H1 (cell line): ENCODE data around the gene PRKCA. TPM values are rescaled to one million over a fixed set of nuclear protein-coding genes. Genes with fewer than 3 reads are reported as not detected.
A peak's percentile ranks its signal among the peaks of the same experiment; 100 is the strongest.

Experiments used
- CTCF ChIA-PET: fragments of 300-600 bp; sonication (Branson Sonifier 250); formaldehyde crosslinking; loops from one replicate; lab custom pipeline; 2021; ENCODE audit not compliant: partially characterized antibody; lab: Charles Lee
- POLR2A ChIA-PET: fragments of 300-600 bp; sonication (Branson Sonifier 250); formaldehyde crosslinking; loops from one replicate; lab custom pipeline; 2021; ENCODE audit warnings: inconsistent platforms; ENCODE audit not compliant: partially characterized antibody; lab: Charles Lee
- DNase-seq, 2 experiments: peaks; one replicate each; pipeline versions ENCODE4 v3.0.0 to v3.0.0-alpha.2; 2010 to 2022; ENCODE audit warnings: low spot score in 2 of 2, low read depth in 1 of 2, mixed read lengths in 1 of 2
- FAIRE-seq: peaks from 2 replicates; lab custom pipeline; 2011; peaks lifted over from hg19 to GRCh38; lab: Jason Lieb, UNC
- H2AFZ ChIP-seq: 2 replicates; pipeline ENCODE4 v1.8.1; 2012; ENCODE audit warnings: low read length, inconsistent platforms
- H2AK5ac ChIP-seq: 2 replicates; pipeline ENCODE4 v1.6.1; 2013; ENCODE audit warnings: low read depth, low read length
- H2BK120ac ChIP-seq: replicated peaks from 2 replicates; pipeline ENCODE3; 2013; ENCODE audit warnings: low read depth, low read length, inconsistent platforms
- H2BK12ac ChIP-seq: 2 replicates; pipeline ENCODE4 v1.6.1; 2013; ENCODE audit warnings: low read depth, low read length
- H2BK15ac ChIP-seq: 2 replicates; pipeline ENCODE4 v1.6.1; 2013; ENCODE audit warnings: low read length
- H2BK20ac ChIP-seq: 2 replicates; pipeline ENCODE4 v1.6.1; 2013; ENCODE audit warnings: low read length
- H2BK5ac ChIP-seq: 2 replicates; pipeline ENCODE4 v1.6.1; 2013; ENCODE audit warnings: low read depth, low read length
- H3K14ac ChIP-seq: 2 replicates; pipeline ENCODE4 v1.6.1; 2013; ENCODE audit warnings: inconsistent platforms; ENCODE audit not compliant: insufficient read length
- H3K18ac ChIP-seq: 2 replicates; pipeline ENCODE4 v1.6.1; 2013; ENCODE audit warnings: low read length; ENCODE audit errors: extremely low read depth
- H3K23ac ChIP-seq: 2 replicates; pipeline ENCODE4 v1.6.1; 2013; ENCODE audit warnings: inconsistent platforms; ENCODE audit not compliant: insufficient read length
- H3K23me2 ChIP-seq: 2 replicates; pipeline ENCODE4 v1.6.1; 2013; ENCODE audit warnings: low read depth, low read length
- H3K27ac ChIP-seq: 2 replicates; pipeline ENCODE4 v1.6.1; 2011; ENCODE audit warnings: low read depth, low read length, inconsistent platforms
- H3K27me3 ChIP-seq, 4 experiments: replicated peaks in 1 of 4; 1 replicate in 1 of 4; 2 replicates in 3 of 4; pipeline versions ENCODE4 v1.6.1 to v1.8.1; 2011 to 2013; ENCODE audit warnings: low read length in 3 of 4, mild to moderate bottlenecking in 3 of 4, inconsistent platforms in 2 of 4, mixed read lengths in 2 of 4, moderate library complexity in 1 of 4; ENCODE audit not compliant: control insufficient read depth in 3 of 4, insufficient read depth in 3 of 4; ENCODE audit errors: extremely low read depth in 1 of 4
- H3K36me3 ChIP-seq, 4 experiments: 2 replicates each; pipeline versions ENCODE4 v1.6.1 to v1.8.1; 2011 to 2013; ENCODE audit warnings: mild to moderate bottlenecking in 4 of 4, low read length in 3 of 4, moderate library complexity in 2 of 4, control low read depth in 1 of 4, inconsistent platforms in 1 of 4; ENCODE audit not compliant: insufficient read depth in 4 of 4, control insufficient read depth in 2 of 4
- H3K4ac ChIP-seq: replicated peaks from 2 replicates; pipeline ENCODE3; 2013; ENCODE audit warnings: low read length, low read depth, mixed read lengths, inconsistent platforms; ENCODE audit not compliant: insufficient read length
- H3K4me1 ChIP-seq, 4 experiments: replicated peaks in 1 of 4; 1 replicate in 1 of 4; 2 replicates in 3 of 4; pipeline versions ENCODE4 v1.6.1 to v1.8.1; 2011 to 2013; ENCODE audit warnings: low read length in 3 of 4, inconsistent platforms in 2 of 4, mixed read lengths in 1 of 4; ENCODE audit not compliant: insufficient read depth in 4 of 4, control insufficient read depth in 3 of 4
- H3K4me2 ChIP-seq, 2 experiments: 2 replicates each; pipeline versions ENCODE4 v1.6.1 to v1.8.1; 2011 to 2013; ENCODE audit warnings: low read depth in 2 of 2, low read length in 2 of 2, control low read depth in 1 of 2, inconsistent platforms in 1 of 2, mild to moderate bottlenecking in 1 of 2; ENCODE audit not compliant: insufficient read depth in 1 of 2
- H3K4me3 ChIP-seq, 4 experiments: fragments of 200-600, 300-600 bp in 1 of 4; sonication (generic), shearing (Covaris generic), sonication (Bioruptor Twin) in 1 of 4; 2 replicates each; pipeline versions ENCODE4 v1.5.1 to v1.8.1; 2011 to 2016; ENCODE audit warnings: low read length in 4 of 4, low read depth in 3 of 4, control low read depth in 2 of 4, inconsistent platforms in 2 of 4, mild to moderate bottlenecking in 2 of 4, mixed read lengths in 1 of 4, moderate library complexity in 1 of 4; ENCODE audit not compliant: insufficient read depth in 2 of 4; ENCODE audit errors: extremely low read depth in 1 of 4
- H3K56ac ChIP-seq: replicated peaks from 2 replicates; pipeline ENCODE3; 2013; ENCODE audit warnings: low read depth, mild to moderate bottlenecking, mixed read lengths, low read length, inconsistent platforms; ENCODE audit not compliant: insufficient read length
- H3K79me1 ChIP-seq: 2 replicates; pipeline ENCODE4 v1.6.1; 2013; ENCODE audit warnings: low read depth, low read length, control low read depth
- H3K79me2 ChIP-seq, 2 experiments: 2 replicates each; pipeline versions ENCODE4 v1.6.1 to v1.8.1; 2012 to 2013; ENCODE audit warnings: low read length in 2 of 2, mild to moderate bottlenecking in 2 of 2, inconsistent platforms in 1 of 2; ENCODE audit not compliant: insufficient read depth in 2 of 2, control insufficient read depth in 1 of 2
- H3K9ac ChIP-seq, 4 experiments: replicated peaks in 1 of 4; 1 replicate in 1 of 4; 2 replicates in 3 of 4; pipeline versions ENCODE4 v1.6.1 to v1.8.1; 2011 to 2013; ENCODE audit warnings: low read depth in 3 of 4, low read length in 3 of 4, control low read depth in 2 of 4, mild to moderate bottlenecking in 2 of 4, moderate library complexity in 2 of 4, inconsistent platforms in 1 of 4; ENCODE audit errors: extremely low read depth in 1 of 4
- H3K9me3 ChIP-seq, 2 experiments: 2 replicates each; pipeline versions ENCODE4 v1.6.1 to v1.8.1; 2012 to 2013; ENCODE audit warnings: mild to moderate bottlenecking in 2 of 2, moderate library complexity in 2 of 2, control low read depth in 1 of 2, inconsistent platforms in 1 of 2, low read depth in 1 of 2, low read length in 1 of 2, mixed read lengths in 1 of 2; ENCODE audit not compliant: insufficient read depth in 2 of 2
- H4K20me1 ChIP-seq, 2 experiments: replicated peaks in 1 of 2; 2 replicates each; pipeline versions ENCODE3 to v1.8.1; 2011 to 2013; ENCODE audit warnings: inconsistent platforms in 2 of 2, low read length in 2 of 2, mild to moderate bottlenecking in 1 of 2; ENCODE audit not compliant: insufficient read depth in 2 of 2, control insufficient read depth in 1 of 2
- H4K5ac ChIP-seq: 2 replicates; pipeline ENCODE4 v1.6.1; 2013; ENCODE audit warnings: low read length, low read depth, mixed read lengths, inconsistent platforms; ENCODE audit not compliant: insufficient read length
- H4K8ac ChIP-seq: 2 replicates; pipeline ENCODE4 v1.8.0; 2013; ENCODE audit warnings: mild to moderate bottlenecking, moderate library complexity, low read length, inconsistent platforms; ENCODE audit not compliant: insufficient read depth; ENCODE audit errors: extremely low read depth
- H4K91ac ChIP-seq: replicated peaks from 2 replicates; pipeline ENCODE3; 2013; ENCODE audit warnings: low read length, mixed read lengths, inconsistent platforms; ENCODE audit not compliant: insufficient read length
- EZH2 ChIP-seq: fragments of 200-600 bp; sonication (generic); IDR thresholded peaks from 2 replicates; pipeline ENCODE4 v1.7.1; 2012; ENCODE audit warnings: low read depth, mild to moderate bottlenecking, moderate library complexity, low read length, inconsistent platforms; ENCODE audit not compliant: severe bottlenecking
- NANOG ChIP-seq: IDR thresholded peaks from 2 replicates; pipeline ENCODE4 v1.6.1; 2011; ENCODE audit warnings: low read length, low read depth, mild to moderate bottlenecking, inconsistent platforms; ENCODE audit not compliant: insufficient read depth, poor library complexity, severe bottlenecking
- NRF1 ChIP-seq: IDR thresholded peaks from 2 replicates; pipeline ENCODE4 v1.6.1; 2011; ENCODE audit warnings: mild to moderate bottlenecking, low read depth, low read length, improper control_type of control experiment
- SAP30 ChIP-seq: fragments of 300-600 bp; sonication (generic); IDR thresholded peaks from 2 replicates; pipeline ENCODE4 v1.7.1; 2012; ENCODE audit warnings: low read length, moderate library complexity, mild to moderate bottlenecking, inconsistent platforms; ENCODE audit not compliant: insufficient read depth, insufficient replicate concordance
- SP1 ChIP-seq: IDR thresholded peaks from 2 replicates; pipeline ENCODE4 v1.6.1; 2011; ENCODE audit warnings: low read depth, low read length
- TCF12 ChIP-seq: IDR thresholded peaks from 2 replicates; pipeline ENCODE4 v1.6.1; 2011; ENCODE audit warnings: low read depth, mild to moderate bottlenecking, low read length
- TEAD4 ChIP-seq: IDR thresholded peaks from 2 replicates; pipeline ENCODE4 v1.6.1; 2012; ENCODE audit warnings: low read depth, low read length, inconsistent platforms, mixed read lengths
- WGBS, 2 experiments: shearing (Covaris generic) in 1 of 2; methylation state at CpG; one replicate each; pipeline versions ENCODE4 v1.1.6 to v1.1.7; 2013 to 2015; ENCODE audit warnings: low lambda C conversion rate in 2 of 2, mixed read lengths in 2 of 2, inconsistent platforms in 1 of 2, low coverage in 1 of 2, missing lambda C conversion rate in 1 of 2; ENCODE audit not compliant: insufficient replicate concordance in 2 of 2, insufficient coverage in 1 of 2, insufficient read length in 1 of 2; ENCODE audit errors: extremely low coverage in 1 of 2, missing lambda C conversion rate in 1 of 2; 5-methylcytosine and 5-hydroxymethylcytosine counted together
- polyA plus RNA-seq, 7 experiments: library from polyadenylated mRNA; depleted of rRNA in 3 of 7; stranded (reverse) in 5 of 7; unstranded in 2 of 7; fragments of >200 nt in 5 of 7; fragments of 200-250 nt in 2 of 7; gene quantifications; 1 replicate in 5 of 7; 2 replicates in 1 of 7; 4 replicates in 1 of 7; pipeline versions ENCODE4 v1.2.1 to v1.2.3, GENCODE V29; 2011 to 2013; ENCODE audit warnings: missing spikeins in 2 of 7, mixed read lengths in 2 of 7
- total RNA-seq: library from RNA; stranded (reverse); fragmentation: NEBNext Ultra II Directional; extraction: Animal tissue kit (Norgen Biotek cat#: 25700); gene quantifications from 2 replicates; pipeline ENCODE4 v1.2.1, GENCODE V29; 2021
- TF ChIP-seq, protein P1 (sequence below), 3 experiments: IDR thresholded peaks; 1 replicate in 2 of 3; 2 replicates in 1 of 3; pipeline versions ENCODE4 v1.5.1 to v1.6.1; 2011; ENCODE audit warnings: low read length in 3 of 3, mild to moderate bottlenecking in 3 of 3, inconsistent platforms in 2 of 3, low read depth in 1 of 3, moderate library complexity in 1 of 3; ENCODE audit not compliant: insufficient read depth in 1 of 3; ENCODE audit errors: control extremely low read depth in 1 of 3
- TF ChIP-seq, protein P2 (sequence below): IDR thresholded peaks from 2 replicates; pipeline ENCODE4 v1.6.1; 2012; ENCODE audit warnings: inconsistent platforms

Gene PRKCA
- total and polyA plus RNA-seq, 2 of the 8 experiments (the other 6 are each of a cell fraction or from before 2014, with no cell fraction given) = 5.8 to 17.8 TPM

DNA sequence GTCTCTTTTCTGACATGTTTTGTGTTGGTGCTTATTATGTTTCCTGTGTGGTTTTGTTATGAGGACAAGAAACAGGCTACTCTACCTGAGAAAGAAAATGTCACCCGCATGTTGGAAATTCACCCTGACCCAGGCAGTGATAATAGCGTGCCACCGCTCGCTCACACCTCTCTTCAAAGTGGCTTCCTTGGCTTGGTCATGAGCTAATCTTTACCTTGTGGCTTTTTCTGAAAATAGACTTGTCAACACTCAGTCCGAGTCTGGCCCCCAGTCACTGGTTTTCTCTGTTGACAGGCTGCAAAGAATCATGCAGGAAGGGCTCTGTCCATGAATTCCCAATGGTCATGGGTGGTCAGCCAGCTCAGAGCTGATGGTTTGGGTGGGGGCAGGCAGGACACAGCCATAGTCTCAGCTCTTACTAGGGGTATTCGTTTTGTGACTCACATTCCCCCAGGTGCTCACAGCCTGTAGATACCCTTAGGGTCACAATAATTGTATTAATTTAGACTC, 411.2 kb downstream of the PRKCA start:
- Histone ChIP-seq H4K5ac (no peak overlapping the region), H3K14ac (no peak overlapping the region), H3K79me2 (no peaks in the 10 kb centered on the region), H3K56ac (no peak overlapping the region), H3K23ac (no peak overlapping the region), H3K18ac (no peak overlapping the region), H4K20me1 (peaks cover 0 to 1% of the 10 kb centered on the region in 2 experiments), H2AK5ac (0 out of 2 replicates have a peak overlapping the region, but pooled peaks have one; percentile 60), H2BK5ac (0 out of 2 replicates have a peak overlapping the region, but pooled peaks have one; percentile 36), H3K9me3 (no peaks in the 10 kb centered on the region), H3K27me3 (no peaks in the 10 kb centered on the region), H3K4ac (no peak overlapping the region), H2BK120ac (no peak overlapping the region), H3K27ac (no peak overlapping the region), H3K4me3 (no peak overlapping the region), H4K91ac (no peak overlapping the region), H2BK20ac (no peak overlapping the region), H3K4me1 (peaks cover 10 to 32% (median 16%) of the 10 kb centered on the region in 4 experiments), H3K36me3 (no peaks in the 10 kb centered on the region), H2BK12ac (0 out of 2 replicates have a peak overlapping the region, but pooled peaks have one; percentile 61), H2BK15ac (no peak overlapping the region), H4K8ac (no peak overlapping the region), H2AFZ (no peak overlapping the region), H3K4me2 (no peak overlapping the region), H3K23me2 (no peaks in the 10 kb centered on the region), H3K9ac (no peak overlapping the region), H3K79me1 (no peaks in the 10 kb centered on the region)
- WGBS, 2 experiments = 91% methylated on average over 6 of the region's 6 CpGs; no CpG with 5 or more reads in 1 of the 2 experiments
- DNase-seq (no peak), FAIRE-seq (no peak)
- CTCF ChIA-PET = interaction anchor here (0.6 to 4.1 kb wide), 13 partner anchors 8 to 513 kb away, joined by 3 to 37 read pairs (median 6); no protein-coding TSS in a partner anchor
- POLR2A ChIA-PET = interaction anchor here (0.6 kb wide), 1 partner anchor 15 kb away, joined by 3 read pairs; no protein-coding TSS in a partner anchor
- TF ChIP-seq NANOG (no peak), NRF1 (no peak), TCF12 (no peak), EZH2 (no peak), TEAD4 (no peak), SP1 (no peak), SAP30 (no peak)
- TF ChIP-seq, protein P1, sequence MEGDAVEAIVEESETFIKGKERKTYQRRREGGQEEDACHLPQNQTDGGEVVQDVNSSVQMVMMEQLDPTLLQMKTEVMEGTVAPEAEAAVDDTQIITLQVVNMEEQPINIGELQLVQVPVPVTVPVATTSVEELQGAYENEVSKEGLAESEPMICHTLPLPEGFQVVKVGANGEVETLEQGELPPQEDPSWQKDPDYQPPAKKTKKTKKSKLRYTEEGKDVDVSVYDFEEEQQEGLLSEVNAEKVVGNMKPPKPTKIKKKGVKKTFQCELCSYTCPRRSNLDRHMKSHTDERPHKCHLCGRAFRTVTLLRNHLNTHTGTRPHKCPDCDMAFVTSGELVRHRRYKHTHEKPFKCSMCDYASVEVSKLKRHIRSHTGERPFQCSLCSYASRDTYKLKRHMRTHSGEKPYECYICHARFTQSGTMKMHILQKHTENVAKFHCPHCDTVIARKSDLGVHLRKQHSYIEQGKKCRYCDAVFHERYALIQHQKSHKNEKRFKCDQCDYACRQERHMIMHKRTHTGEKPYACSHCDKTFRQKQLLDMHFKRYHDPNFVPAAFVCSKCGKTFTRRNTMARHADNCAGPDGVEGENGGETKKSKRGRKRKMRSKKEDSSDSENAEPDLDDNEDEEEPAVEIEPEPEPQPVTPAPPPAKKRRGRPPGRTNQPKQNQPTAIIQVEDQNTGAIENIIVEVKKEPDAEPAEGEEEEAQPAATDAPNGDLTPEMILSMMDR (IDR thresholded peaks at IDR 0.05; ENCODE audit: control extremely low read depth in 1 of 3, insufficient read depth in 1 of 3, low read depth in 1 of 3, low read length in 3 of 3) = no peak
- TF ChIP-seq, protein P2, sequence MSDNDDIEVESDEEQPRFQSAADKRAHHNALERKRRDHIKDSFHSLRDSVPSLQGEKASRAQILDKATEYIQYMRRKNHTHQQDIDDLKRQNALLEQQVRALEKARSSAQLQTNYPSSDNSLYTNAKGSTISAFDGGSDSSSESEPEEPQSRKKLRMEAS = no peak
